ENCODE results near the gene HERPUD2.

HERPUD2 gene

GRCh38 chr7:35604595-35604994 lies 90.3 kb downstream of the HERPUD2 start:
- TF ChIP-seq YY1 (IDR thresholded peaks at IDR 0.05; ENCODE audit: low read depth) (no peak), EGR1 (IDR thresholded peaks at IDR 0.05) (no peak), ZBTB7A (IDR thresholded peaks at IDR 0.05; ENCODE audit: low read depth) (no peak), TEAD4 (IDR thresholded peaks at IDR 0.05) (no peak), RAD21 (IDR thresholded peaks at IDR 0.05; ENCODE audit: low read depth) (no peak), TCF12 (IDR thresholded peaks at IDR 0.05; ENCODE audit: low read depth) (no peak)

DNA sequence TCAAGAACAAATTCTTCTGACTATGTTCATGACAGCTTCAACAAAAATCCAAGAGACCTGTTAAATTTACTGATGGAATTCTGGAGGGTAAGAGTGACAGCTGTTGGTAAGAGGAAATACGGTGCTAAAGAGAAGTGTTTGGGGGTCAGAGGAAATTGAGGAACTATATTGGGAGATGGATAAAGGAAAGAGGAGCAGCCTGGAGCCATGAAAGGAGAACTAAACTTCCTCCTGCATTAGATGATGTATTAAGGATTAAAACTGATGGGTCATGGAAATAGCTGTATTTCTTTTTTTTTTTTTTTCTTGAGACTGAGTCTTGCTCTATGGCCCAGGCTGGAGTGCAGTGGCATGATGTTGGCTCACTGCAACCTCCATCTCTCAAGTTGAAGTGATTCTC lies 95.3 kb downstream of the HERPUD2 start:
- TF ChIP-seq, protein P1, sequence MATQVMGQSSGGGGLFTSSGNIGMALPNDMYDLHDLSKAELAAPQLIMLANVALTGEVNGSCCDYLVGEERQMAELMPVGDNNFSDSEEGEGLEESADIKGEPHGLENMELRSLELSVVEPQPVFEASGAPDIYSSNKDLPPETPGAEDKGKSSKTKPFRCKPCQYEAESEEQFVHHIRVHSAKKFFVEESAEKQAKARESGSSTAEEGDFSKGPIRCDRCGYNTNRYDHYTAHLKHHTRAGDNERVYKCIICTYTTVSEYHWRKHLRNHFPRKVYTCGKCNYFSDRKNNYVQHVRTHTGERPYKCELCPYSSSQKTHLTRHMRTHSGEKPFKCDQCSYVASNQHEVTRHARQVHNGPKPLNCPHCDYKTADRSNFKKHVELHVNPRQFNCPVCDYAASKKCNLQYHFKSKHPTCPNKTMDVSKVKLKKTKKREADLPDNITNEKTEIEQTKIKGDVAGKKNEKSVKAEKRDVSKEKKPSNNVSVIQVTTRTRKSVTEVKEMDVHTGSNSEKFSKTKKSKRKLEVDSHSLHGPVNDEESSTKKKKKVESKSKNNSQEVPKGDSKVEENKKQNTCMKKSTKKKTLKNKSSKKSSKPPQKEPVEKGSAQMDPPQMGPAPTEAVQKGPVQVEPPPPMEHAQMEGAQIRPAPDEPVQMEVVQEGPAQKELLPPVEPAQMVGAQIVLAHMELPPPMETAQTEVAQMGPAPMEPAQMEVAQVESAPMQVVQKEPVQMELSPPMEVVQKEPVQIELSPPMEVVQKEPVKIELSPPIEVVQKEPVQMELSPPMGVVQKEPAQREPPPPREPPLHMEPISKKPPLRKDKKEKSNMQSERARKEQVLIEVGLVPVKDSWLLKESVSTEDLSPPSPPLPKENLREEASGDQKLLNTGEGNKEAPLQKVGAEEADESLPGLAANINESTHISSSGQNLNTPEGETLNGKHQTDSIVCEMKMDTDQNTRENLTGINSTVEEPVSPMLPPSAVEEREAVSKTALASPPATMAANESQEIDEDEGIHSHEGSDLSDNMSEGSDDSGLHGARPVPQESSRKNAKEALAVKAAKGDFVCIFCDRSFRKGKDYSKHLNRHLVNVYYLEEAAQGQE (IDR thresholded peaks at IDR 0.05; ENCODE audit: low read depth), result no peak
- TF ChIP-seq TEAD4 (IDR thresholded peaks at IDR 0.05), result no peak
- no peak for TF ChIP-seq CEBPB (IDR thresholded peaks at IDR 0.05)
- TF ChIP-seq YY1 (IDR thresholded peaks at IDR 0.05; ENCODE audit: low read depth), result no peak
- TF ChIP-seq EP300 (IDR thresholded peaks at IDR 0.05; ENCODE audit: borderline replicate concordance), result no peak
- TF ChIP-seq USF1 (IDR thresholded peaks at IDR 0.05), result no peak
- TF ChIP-seq, protein P2, sequence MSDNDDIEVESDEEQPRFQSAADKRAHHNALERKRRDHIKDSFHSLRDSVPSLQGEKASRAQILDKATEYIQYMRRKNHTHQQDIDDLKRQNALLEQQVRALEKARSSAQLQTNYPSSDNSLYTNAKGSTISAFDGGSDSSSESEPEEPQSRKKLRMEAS (IDR thresholded peaks at IDR 0.05), result no peak
- no peak for TF ChIP-seq TCF12 (IDR thresholded peaks at IDR 0.05; ENCODE audit: low read depth)
- TF ChIP-seq NFIC (IDR thresholded peaks at IDR 0.05), result no peak
- no peak for TF ChIP-seq CREB1 (IDR thresholded peaks at IDR 0.05; ENCODE audit: low read depth)
- no peak for TF ChIP-seq EGR1 (IDR thresholded peaks at IDR 0.05)
- TF ChIP-seq TAF1 (IDR thresholded peaks at IDR 0.05; ENCODE audit: low read depth), result no peak
- TF ChIP-seq RAD21 (IDR thresholded peaks at IDR 0.05; ENCODE audit: low read depth), result no peak
- TF ChIP-seq FOXM1 (IDR thresholded peaks at IDR 0.05; ENCODE audit: borderline replicate concordance, low read depth), result no peak
- no peak for TF ChIP-seq ZBTB7A (IDR thresholded peaks at IDR 0.05; ENCODE audit: low read depth)

DNA sequence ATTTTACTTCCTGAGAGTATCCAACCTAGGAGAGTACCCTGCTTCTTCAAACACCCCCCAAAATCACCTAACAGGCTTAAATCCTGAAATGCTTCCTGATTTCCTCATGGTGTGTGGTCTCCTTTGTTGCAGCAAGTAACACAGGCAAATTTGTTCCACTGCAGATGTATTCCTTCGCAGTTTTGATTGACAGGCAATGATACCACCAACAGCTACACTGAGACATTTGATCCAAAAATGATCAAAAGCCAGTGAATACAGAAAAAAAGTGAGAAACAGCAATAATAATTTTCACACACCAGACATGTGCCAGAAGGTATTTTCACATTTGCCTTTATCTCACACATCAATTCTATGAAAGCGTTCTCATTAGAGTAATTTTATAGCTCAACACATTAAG lies 95.9 kb downstream of the HERPUD2 start:
- TF ChIP-seq ZBTB7A (IDR thresholded peaks at IDR 0.05; ENCODE audit: low read depth), result no peak
- TF ChIP-seq FOXM1 (IDR thresholded peaks at IDR 0.05; ENCODE audit: borderline replicate concordance, low read depth), result no peak
- TF ChIP-seq EP300 (IDR thresholded peaks at IDR 0.05; ENCODE audit: borderline replicate concordance), result no peak
- no peak for TF ChIP-seq USF1 (IDR thresholded peaks at IDR 0.05)
- TF ChIP-seq EGR1 (IDR thresholded peaks at IDR 0.05), result no peak
- TF ChIP-seq CEBPB (IDR thresholded peaks at IDR 0.05), result no peak
- TF ChIP-seq TAF1 (IDR thresholded peaks at IDR 0.05; ENCODE audit: low read depth), result no peak
- TF ChIP-seq TEAD4 (IDR thresholded peaks at IDR 0.05), result no peak
- TF ChIP-seq, protein P2 (IDR thresholded peaks at IDR 0.05), result no peak

DNA sequence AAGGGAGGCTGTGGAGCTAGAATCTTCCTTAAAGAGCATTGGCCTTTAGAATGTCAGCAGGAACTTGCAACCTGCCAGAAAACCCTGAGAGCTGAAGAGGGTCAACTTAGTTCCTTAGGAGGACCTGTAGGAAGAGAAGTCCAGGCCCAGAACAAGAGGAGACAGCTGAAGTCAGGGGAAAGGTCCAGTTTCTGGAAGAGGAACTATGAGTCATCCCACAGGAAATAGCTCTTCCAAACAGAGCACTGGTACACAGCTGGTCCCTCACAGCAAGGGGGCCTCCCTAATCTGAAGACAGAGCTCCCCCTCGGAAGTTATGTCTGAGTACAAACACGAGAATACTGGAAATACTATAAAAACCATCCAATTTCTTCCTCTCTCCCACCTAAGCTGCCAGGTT lies 98.9 kb downstream of the HERPUD2 start:
- TF ChIP-seq TCF12 (IDR thresholded peaks at IDR 0.05; ENCODE audit: low read depth), result no peak
- TF ChIP-seq ZBTB7A (IDR thresholded peaks at IDR 0.05; ENCODE audit: low read depth), result no peak
- TF ChIP-seq, protein P1 (IDR thresholded peaks at IDR 0.05; ENCODE audit: low read depth), result no peak
- TF ChIP-seq RAD21 (IDR thresholded peaks at IDR 0.05; ENCODE audit: low read depth), result no peak
- no peak for TF ChIP-seq FOXM1 (IDR thresholded peaks at IDR 0.05; ENCODE audit: borderline replicate concordance, low read depth)
- TF ChIP-seq EGR1 (IDR thresholded peaks at IDR 0.05), result no peak
- TF ChIP-seq, protein P2 (IDR thresholded peaks at IDR 0.05), result no peak
- no peak for TF ChIP-seq EP300 (IDR thresholded peaks at IDR 0.05; ENCODE audit: borderline replicate concordance)
- TF ChIP-seq CREB1 (IDR thresholded peaks at IDR 0.05; ENCODE audit: low read depth), result no peak
- no peak for TF ChIP-seq USF1 (IDR thresholded peaks at IDR 0.05)
- TF ChIP-seq YY1 (IDR thresholded peaks at IDR 0.05; ENCODE audit: low read depth), result no peak
- TF ChIP-seq CEBPB (IDR thresholded peaks at IDR 0.05), result no peak
- no peak for TF ChIP-seq TEAD4 (IDR thresholded peaks at IDR 0.05)
- TF ChIP-seq NFIC (IDR thresholded peaks at IDR 0.05), result no peak
- TF ChIP-seq TAF1 (IDR thresholded peaks at IDR 0.05; ENCODE audit: low read depth), result no peak

DNA sequence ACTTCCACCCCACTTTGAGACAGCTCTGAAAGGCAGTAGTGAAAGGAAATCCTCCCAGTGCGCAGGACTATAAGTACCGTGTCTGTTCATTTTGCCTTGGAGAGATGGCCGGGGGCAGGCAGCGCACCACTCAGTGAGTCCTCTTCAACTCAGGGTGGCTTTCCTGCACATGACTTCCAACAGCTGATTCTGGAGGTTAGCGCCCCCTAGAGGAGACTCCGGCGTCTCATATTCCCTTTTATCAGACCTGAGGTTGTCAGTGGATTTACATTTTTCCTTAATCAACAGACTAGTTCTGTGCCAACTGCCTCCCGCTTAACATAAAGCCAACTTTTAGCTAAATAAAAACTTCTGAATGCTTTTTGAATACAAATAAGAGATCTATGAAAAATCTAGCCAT lies 101.0 kb downstream of the HERPUD2 start:
- TF ChIP-seq EGR1 (IDR thresholded peaks at IDR 0.05) (no peak), TAF1 (IDR thresholded peaks at IDR 0.05; ENCODE audit: low read depth) (no peak), CEBPB (IDR thresholded peaks at IDR 0.05) (no peak), NFIC (IDR thresholded peaks at IDR 0.05) (no peak), TCF12 (IDR thresholded peaks at IDR 0.05; ENCODE audit: low read depth) (no peak)

Data from Ishikawa (cell line).